ENCODE results near the gene GPATCH2. TPM values are rescaled to one million over a fixed set of nuclear protein-coding genes. Genes with fewer than 3 reads are reported as not detected.

The GPATCH2 gene
- total RNA-seq, 1 experiment from 2014 or later = 11.3 TPM

DNA sequence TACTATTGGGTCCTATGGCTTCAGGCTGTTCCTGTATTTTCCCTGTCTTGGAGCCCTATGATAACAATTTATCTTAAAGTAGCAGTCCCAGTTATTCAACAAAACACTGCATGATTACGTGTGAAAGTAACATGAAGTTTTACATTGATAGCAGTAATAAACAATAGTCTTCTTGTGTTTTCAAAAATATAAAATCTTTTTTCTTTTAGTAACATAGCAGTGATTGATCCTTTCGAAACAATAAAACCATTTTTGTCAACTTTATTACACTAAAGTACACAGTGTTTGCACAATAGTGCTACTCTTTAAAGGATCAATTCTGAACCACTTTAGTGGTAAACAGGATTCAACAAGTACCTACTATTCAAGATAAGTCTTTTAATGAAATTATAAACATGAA lies 90.6 kb downstream of the GPATCH2 start (continued):
- TF ChIP-seq EZH2 (IDR thresholded peaks at IDR 0.05) (no peak), CEBPB (IDR thresholded peaks at IDR 0.05; ENCODE audit: low read depth) (no peak)

DNA sequence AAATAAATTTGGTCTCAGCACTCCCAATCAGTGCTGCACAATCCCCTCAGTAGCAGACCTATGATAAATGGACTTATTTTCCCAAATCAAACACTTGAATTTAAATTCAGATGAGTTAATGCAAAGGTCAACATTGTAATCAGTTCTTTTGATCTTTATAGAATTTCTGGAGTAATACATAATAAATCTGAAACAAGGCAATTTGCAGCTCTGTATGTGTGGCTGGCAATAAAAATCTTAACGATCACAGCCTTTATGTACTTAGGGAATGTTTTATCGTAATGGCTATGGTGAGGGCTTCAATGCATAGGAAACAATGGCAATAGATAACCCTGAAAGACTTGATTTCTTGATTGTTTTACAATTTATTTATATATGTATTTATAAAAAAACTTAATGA lies 91.4 kb downstream of the GPATCH2 start:
- Histone ChIP-seq H3K9ac (ENCODE audit: low read length) (no peak overlapping the region), H4K20me1 (ENCODE audit: insufficient read depth) (no peaks in the 10 kb centered on the region), H3K4me2 (ENCODE audit: low read length) (no peak overlapping the region), H3K36me3 (ENCODE audit: control insufficient read depth in 1 of 2, insufficient read depth in 2 of 2, low read length in 2 of 2) (no peaks in the 10 kb centered on the region), H3K4me1 (ENCODE audit: control insufficient read depth in 1 of 2, insufficient read depth in 2 of 2, low read length in 2 of 2) (no peaks in the 10 kb centered on the region), H3K4me3 (replicated peaks in 1 of 2; ENCODE audit: low read depth in 1 of 2, low read length in 2 of 2) (no peak overlapping the region), H3K79me2 (ENCODE audit: insufficient read depth, low read length) (no peaks in the 10 kb centered on the region), H3K27ac (ENCODE audit: low read depth, low read length) (no peak overlapping the region), H3K27me3 (ENCODE audit: insufficient read depth, low read length) (no peaks in the 10 kb centered on the region), H3K9me3 (ENCODE audit: control insufficient read depth in 1 of 2, insufficient read depth in 1 of 2, low read depth in 1 of 2, low read length in 2 of 2) (no peaks in the 10 kb centered on the region), H2AFZ (ENCODE audit: low read depth, low read length, poor library complexity, severe bottlenecking) (no peak overlapping the region), H3K9me2 (ENCODE audit: insufficient read depth) (no peaks in the 10 kb centered on the region)
- intact Hi-C loops (cut with micrococcal nuclease) = no loop called here
- BruUV-seq (replicated peaks) = no TSS peak
- RAD21 ChIA-PET (ENCODE audit: low non-redundant PET in 1 of 2, low total read pairs in 2 of 2, uncharacterized antibody in 2 of 2, unreplicated experiment in 2 of 2) = no interaction called here
- TF ChIP-seq, protein P1, sequence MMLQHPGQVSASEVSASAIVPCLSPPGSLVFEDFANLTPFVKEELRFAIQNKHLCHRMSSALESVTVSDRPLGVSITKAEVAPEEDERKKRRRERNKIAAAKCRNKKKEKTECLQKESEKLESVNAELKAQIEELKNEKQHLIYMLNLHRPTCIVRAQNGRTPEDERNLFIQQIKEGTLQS (IDR thresholded peaks at IDR 0.05) = no peak
- no peak for TF ChIP-seq FOSL1 (IDR thresholded peaks at IDR 0.05; ENCODE audit: low read depth)
- TF ChIP-seq ZFX (IDR thresholded peaks at IDR 0.05) = no peak
- no peak for TF ChIP-seq JUND (IDR thresholded peaks at IDR 0.05)
- TF ChIP-seq, protein P2, sequence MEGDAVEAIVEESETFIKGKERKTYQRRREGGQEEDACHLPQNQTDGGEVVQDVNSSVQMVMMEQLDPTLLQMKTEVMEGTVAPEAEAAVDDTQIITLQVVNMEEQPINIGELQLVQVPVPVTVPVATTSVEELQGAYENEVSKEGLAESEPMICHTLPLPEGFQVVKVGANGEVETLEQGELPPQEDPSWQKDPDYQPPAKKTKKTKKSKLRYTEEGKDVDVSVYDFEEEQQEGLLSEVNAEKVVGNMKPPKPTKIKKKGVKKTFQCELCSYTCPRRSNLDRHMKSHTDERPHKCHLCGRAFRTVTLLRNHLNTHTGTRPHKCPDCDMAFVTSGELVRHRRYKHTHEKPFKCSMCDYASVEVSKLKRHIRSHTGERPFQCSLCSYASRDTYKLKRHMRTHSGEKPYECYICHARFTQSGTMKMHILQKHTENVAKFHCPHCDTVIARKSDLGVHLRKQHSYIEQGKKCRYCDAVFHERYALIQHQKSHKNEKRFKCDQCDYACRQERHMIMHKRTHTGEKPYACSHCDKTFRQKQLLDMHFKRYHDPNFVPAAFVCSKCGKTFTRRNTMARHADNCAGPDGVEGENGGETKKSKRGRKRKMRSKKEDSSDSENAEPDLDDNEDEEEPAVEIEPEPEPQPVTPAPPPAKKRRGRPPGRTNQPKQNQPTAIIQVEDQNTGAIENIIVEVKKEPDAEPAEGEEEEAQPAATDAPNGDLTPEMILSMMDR (IDR thresholded peaks at IDR 0.05 in 2 of 3, conservative IDR thresholded peaks at IDR 0.05 in 1 of 3; ENCODE audit: borderline replicate concordance in 1 of 3, insufficient read depth in 1 of 3, low read depth in 2 of 3, low read length in 2 of 3) = no peak
- TF ChIP-seq YY1 (IDR thresholded peaks at IDR 0.05; ENCODE audit: extremely low read depth, insufficient replicate concordance, low read depth, low read length) = no peak
- no peak for TF ChIP-seq SIN3A (IDR thresholded peaks at IDR 0.05; ENCODE audit: low read depth)
- no peak for TF ChIP-seq CEBPB (IDR thresholded peaks at IDR 0.05; ENCODE audit: low read depth)
- TF ChIP-seq POLR2AphosphoS5 (IDR thresholded peaks at IDR 0.05; ENCODE audit: low read depth, low read length) = no peak
- TF ChIP-seq, protein P3, sequence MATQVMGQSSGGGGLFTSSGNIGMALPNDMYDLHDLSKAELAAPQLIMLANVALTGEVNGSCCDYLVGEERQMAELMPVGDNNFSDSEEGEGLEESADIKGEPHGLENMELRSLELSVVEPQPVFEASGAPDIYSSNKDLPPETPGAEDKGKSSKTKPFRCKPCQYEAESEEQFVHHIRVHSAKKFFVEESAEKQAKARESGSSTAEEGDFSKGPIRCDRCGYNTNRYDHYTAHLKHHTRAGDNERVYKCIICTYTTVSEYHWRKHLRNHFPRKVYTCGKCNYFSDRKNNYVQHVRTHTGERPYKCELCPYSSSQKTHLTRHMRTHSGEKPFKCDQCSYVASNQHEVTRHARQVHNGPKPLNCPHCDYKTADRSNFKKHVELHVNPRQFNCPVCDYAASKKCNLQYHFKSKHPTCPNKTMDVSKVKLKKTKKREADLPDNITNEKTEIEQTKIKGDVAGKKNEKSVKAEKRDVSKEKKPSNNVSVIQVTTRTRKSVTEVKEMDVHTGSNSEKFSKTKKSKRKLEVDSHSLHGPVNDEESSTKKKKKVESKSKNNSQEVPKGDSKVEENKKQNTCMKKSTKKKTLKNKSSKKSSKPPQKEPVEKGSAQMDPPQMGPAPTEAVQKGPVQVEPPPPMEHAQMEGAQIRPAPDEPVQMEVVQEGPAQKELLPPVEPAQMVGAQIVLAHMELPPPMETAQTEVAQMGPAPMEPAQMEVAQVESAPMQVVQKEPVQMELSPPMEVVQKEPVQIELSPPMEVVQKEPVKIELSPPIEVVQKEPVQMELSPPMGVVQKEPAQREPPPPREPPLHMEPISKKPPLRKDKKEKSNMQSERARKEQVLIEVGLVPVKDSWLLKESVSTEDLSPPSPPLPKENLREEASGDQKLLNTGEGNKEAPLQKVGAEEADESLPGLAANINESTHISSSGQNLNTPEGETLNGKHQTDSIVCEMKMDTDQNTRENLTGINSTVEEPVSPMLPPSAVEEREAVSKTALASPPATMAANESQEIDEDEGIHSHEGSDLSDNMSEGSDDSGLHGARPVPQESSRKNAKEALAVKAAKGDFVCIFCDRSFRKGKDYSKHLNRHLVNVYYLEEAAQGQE (IDR thresholded peaks at IDR 0.05; ENCODE audit: low read depth) = no peak
- no peak for TF ChIP-seq ZNF274 (IDR thresholded peaks at IDR 0.05; ENCODE audit: low read depth, low read length)
- TF ChIP-seq EZH2phosphoT487 (IDR thresholded peaks at IDR 0.05; ENCODE audit: borderline replicate concordance) = no peak
- no peak for TF ChIP-seq EZH2 (IDR thresholded peaks at IDR 0.05)
- no peak for TF ChIP-seq CBX3 (IDR thresholded peaks at IDR 0.05; ENCODE audit: low read depth)
- TF ChIP-seq RAD21 (IDR thresholded peaks at IDR 0.05; ENCODE audit: low read depth) = no peak
- no peak for TF ChIP-seq EGR1 (IDR thresholded peaks at IDR 0.05; ENCODE audit: low read depth)
- TF ChIP-seq POLR2A (IDR thresholded peaks at IDR 0.05; ENCODE audit: borderline replicate concordance, extremely low read depth, insufficient read depth, insufficient read length) = no peak
- no peak for TF ChIP-seq SRF (IDR thresholded peaks at IDR 0.05; ENCODE audit: low read depth)
- TF ChIP-seq SP1 (IDR thresholded peaks at IDR 0.05; ENCODE audit: low read depth) = no peak
- TF ChIP-seq, protein P4, sequence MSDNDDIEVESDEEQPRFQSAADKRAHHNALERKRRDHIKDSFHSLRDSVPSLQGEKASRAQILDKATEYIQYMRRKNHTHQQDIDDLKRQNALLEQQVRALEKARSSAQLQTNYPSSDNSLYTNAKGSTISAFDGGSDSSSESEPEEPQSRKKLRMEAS (IDR thresholded peaks at IDR 0.05) = no peak
- POLR2A ChIA-PET = no interaction called here
- ATAC-seq (no peak), DNase-seq (ENCODE audit: low read depth, low spot score) (no peak)
- CTCF ChIA-PET = no interaction called here
